Prostate gland (tissue), 2 donors: ENCODE measurements around the gene ANO6.

Source experiments
- POLR2A ChIP-seq: fragments of 450-650 bp; IDR thresholded peaks from one replicate; pipeline ENCODE4 v1.6.1; 2016; ENCODE audit warnings: antibody characterized with exemption, mild to moderate bottlenecking
- POLR2AphosphoS5 ChIP-seq: sonication (generic); formaldehyde crosslinking; IDR thresholded peaks from one replicate; pipeline ENCODE4 v1.6.1; 2017; ENCODE audit warnings: antibody characterized with exemption
- TF ChIP-seq, protein P1 (sequence below), 4 experiments: fragments of 200-600 bp in 2 of 4; fragments of 450-650 bp in 2 of 4; sonication (generic) in 2 of 4; IDR thresholded peaks; 1 replicate in 3 of 4; 2 replicates in 1 of 4; pipeline ENCODE4 v1.5.1; 2016 to 2019; ENCODE audit warnings: antibody characterized with exemption in 4 of 4, mild to moderate bottlenecking in 2 of 4, moderate library complexity in 2 of 4

DNA sequence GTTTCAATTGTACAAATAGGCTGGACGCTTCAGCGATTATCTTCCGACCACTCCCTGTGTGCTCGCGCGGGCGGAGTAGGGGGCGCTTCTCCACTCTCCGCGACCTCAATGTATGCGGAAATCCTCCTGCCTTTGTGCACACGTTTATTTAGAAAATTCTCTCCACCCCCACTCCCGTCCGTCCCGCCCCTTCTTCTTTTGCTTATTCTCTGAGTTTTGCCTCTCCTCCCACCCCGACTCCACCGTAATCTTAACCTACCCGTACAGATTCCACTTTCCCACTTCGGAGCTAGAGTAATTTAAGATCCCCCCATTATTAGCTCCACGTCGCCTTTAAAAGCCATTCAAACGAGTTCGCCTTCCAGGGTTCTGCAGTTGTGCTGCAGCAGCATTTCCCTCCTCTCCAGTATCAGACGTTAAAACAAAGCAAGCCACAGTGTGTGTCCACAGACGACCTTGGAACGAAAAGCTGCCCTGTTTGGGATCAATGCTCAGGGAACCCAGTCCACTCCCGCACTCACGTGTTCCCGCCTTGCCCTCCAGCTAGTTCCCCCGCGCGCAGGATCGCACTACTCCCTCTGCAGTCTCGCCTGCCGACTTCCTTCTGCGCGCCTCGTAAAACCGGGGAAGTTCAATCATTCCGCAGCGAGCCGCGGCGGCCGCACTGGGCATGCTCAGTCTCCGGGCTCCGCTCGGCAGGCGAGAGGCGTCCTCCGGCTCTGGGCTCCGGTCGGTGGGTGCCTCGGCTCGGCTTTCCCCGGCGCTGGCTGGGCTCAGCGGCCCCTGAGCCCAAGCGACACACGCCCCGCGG lies at the start of gene ANO6:
- TF ChIP-seq, protein P1, sequence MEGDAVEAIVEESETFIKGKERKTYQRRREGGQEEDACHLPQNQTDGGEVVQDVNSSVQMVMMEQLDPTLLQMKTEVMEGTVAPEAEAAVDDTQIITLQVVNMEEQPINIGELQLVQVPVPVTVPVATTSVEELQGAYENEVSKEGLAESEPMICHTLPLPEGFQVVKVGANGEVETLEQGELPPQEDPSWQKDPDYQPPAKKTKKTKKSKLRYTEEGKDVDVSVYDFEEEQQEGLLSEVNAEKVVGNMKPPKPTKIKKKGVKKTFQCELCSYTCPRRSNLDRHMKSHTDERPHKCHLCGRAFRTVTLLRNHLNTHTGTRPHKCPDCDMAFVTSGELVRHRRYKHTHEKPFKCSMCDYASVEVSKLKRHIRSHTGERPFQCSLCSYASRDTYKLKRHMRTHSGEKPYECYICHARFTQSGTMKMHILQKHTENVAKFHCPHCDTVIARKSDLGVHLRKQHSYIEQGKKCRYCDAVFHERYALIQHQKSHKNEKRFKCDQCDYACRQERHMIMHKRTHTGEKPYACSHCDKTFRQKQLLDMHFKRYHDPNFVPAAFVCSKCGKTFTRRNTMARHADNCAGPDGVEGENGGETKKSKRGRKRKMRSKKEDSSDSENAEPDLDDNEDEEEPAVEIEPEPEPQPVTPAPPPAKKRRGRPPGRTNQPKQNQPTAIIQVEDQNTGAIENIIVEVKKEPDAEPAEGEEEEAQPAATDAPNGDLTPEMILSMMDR (IDR thresholded peaks at IDR 0.05) = peak in 1 of 4 experiments; percentile 25
- TF ChIP-seq POLR2AphosphoS5 (peak; percentile 86), POLR2A (peak; percentile 80)
